ENCODE data around the gene ST6GALNAC1.

- TF ChIP-seq CTCF (optimal IDR thresholded peaks at IDR 0.05 in 1 of 3, IDR thresholded peaks at IDR 0.05 in 1 of 3, conservative IDR thresholded peaks at IDR 0.05 in 1 of 3; ENCODE audit: extremely low read depth in 1 of 3, insufficient read depth in 2 of 3, low read length in 3 of 3) (no peak), EZH2 (IDR thresholded peaks at IDR 0.05; ENCODE audit: low read length) (no peak)
These were observed 28.3 kb upstream of the ST6GALNAC1 start for GRCh38 chr17:76671912-76672262.
